WTC11 (cell line): ENCODE data around the gene MTUS2.

Experiments
- CREB1 ChIP-seq: sonication (generic); formaldehyde crosslinking; IDR thresholded peaks from 2 replicates; pipeline ENCODE4 v1.8.0; 2023; ENCODE audit warnings: mild to moderate bottlenecking, missing genetic modification reagents
- CTCF ChIP-seq: fragments of 200-600 bp; IDR thresholded peaks from 2 replicates; pipeline ENCODE4 v1.8.0; 2022; ENCODE audit warnings: antibody characterized with exemption
- ESRRA ChIP-seq: sonication (generic); formaldehyde crosslinking; IDR thresholded peaks from 2 replicates; pipeline ENCODE4 v1.8.1; 2022; ENCODE audit warnings: mild to moderate bottlenecking, missing genetic modification reagents, borderline replicate concordance
- NR3C1 ChIP-seq: sonication (generic); formaldehyde crosslinking; conservative IDR thresholded peaks from 2 replicates; pipeline ENCODE4 v1.8.1; 2023; ENCODE audit warnings: low read depth, mild to moderate bottlenecking, missing genetic modification reagents
- SMAD3 ChIP-seq: sonication (generic); formaldehyde crosslinking; IDR thresholded peaks from 2 replicates; pipeline ENCODE4 v1.8.0; 2022; ENCODE audit warnings: missing genetic modification reagents, mild to moderate bottlenecking, borderline replicate concordance
- TP53 ChIP-seq: sonication (generic); formaldehyde crosslinking; IDR thresholded peaks from 2 replicates; pipeline ENCODE4 v1.8.1; 2023; ENCODE audit warnings: mild to moderate bottlenecking, missing genetic modification reagents
- ZNF121 ChIP-seq: sonication (generic); formaldehyde crosslinking; IDR thresholded peaks from 2 replicates; pipeline ENCODE4 v1.8.0; 2023; ENCODE audit warnings: missing genetic modification reagents
- ZNF138 ChIP-seq: sonication (generic); formaldehyde crosslinking; conservative IDR thresholded peaks from 2 replicates; pipeline ENCODE4 v1.8.1; 2022; ENCODE audit warnings: mild to moderate bottlenecking, moderate library complexity, missing genetic modification reagents
- TF ChIP-seq, protein P1 (sequence below): sonication (generic); formaldehyde crosslinking; IDR thresholded peaks from 2 replicates; pipeline ENCODE4 v1.8.1; 2022; ENCODE audit warnings: missing genetic modification reagents, borderline replicate concordance
- TF ChIP-seq, protein P2 (sequence below): sonication (generic); formaldehyde crosslinking; IDR thresholded peaks from 2 replicates; pipeline ENCODE4 v1.8.1; 2022; ENCODE audit warnings: mild to moderate bottlenecking, moderate library complexity, missing genetic modification reagents
- TF ChIP-seq, protein P3 (sequence below): sonication (generic); formaldehyde crosslinking; IDR thresholded peaks from 2 replicates; pipeline ENCODE4 v1.8.0; 2022; ENCODE audit warnings: mild to moderate bottlenecking, missing genetic modification reagents
- TF ChIP-seq, protein P4 (sequence below): sonication (generic); formaldehyde crosslinking; IDR thresholded peaks from 2 replicates; pipeline ENCODE4 v1.8.0; 2022; ENCODE audit warnings: mild to moderate bottlenecking, missing genetic modification reagents
- TF ChIP-seq, protein P5 (sequence below): sonication (generic); formaldehyde crosslinking; IDR thresholded peaks from 2 replicates; pipeline ENCODE4 v1.8.0; 2022; ENCODE audit warnings: mild to moderate bottlenecking, missing genetic modification reagents

DNA sequence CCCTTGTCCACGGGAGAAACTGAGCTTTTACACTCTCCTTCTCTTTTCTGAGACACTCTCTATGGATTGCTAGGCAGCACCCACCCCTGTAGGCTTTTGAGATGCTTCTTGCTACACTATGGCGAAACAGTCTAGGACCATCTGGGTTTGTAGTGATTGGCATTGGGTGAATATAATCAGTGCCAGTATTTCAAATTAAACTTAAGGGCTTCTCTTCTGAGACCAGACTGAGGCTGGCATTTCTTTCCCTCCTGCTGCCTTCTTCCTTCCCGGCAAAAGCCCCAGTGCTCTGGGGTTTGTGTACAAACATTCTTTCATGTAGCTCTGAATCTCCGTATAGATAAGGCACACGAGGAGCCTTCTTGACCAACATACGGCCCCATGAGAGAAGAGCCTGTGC, 498.6 kb downstream of the MTUS2 start:
- TF ChIP-seq CTCF (no peak), CREB1 (CRISPR knock-in tag) (no peak), ESRRA (CRISPR knock-in tag) (no peak), ZNF121 (CRISPR knock-in tag) (no peak), ZNF138 (CRISPR knock-in tag) (no peak), TP53 (CRISPR knock-in tag) (no peak), SMAD3 (no peak), NR3C1 (CRISPR knock-in tag) (no peak)
- TF ChIP-seq, protein P1, sequence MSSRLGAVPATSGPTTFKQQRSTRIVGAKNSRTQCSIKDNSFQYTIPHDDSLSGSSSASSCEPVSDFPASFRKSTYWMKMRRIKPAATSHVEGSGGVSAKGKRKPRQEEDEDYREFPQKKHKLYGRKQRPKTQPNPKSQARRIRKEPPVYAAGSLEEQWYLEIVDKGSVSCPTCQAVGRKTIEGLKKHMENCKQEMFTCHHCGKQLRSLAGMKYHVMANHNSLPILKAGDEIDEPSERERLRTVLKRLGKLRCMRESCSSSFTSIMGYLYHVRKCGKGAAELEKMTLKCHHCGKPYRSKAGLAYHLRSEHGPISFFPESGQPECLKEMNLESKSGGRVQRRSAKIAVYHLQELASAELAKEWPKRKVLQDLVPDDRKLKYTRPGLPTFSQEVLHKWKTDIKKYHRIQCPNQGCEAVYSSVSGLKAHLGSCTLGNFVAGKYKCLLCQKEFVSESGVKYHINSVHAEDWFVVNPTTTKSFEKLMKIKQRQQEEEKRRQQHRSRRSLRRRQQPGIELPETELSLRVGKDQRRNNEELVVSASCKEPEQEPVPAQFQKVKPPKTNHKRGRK = no peak
- TF ChIP-seq, protein P2, sequence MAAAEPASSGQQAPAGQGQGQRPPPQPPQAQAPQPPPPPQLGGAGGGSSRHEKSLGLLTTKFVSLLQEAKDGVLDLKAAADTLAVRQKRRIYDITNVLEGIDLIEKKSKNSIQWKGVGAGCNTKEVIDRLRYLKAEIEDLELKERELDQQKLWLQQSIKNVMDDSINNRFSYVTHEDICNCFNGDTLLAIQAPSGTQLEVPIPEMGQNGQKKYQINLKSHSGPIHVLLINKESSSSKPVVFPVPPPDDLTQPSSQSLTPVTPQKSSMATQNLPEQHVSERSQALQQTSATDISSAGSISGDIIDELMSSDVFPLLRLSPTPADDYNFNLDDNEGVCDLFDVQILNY (CRISPR knock-in tag) = no peak
- TF ChIP-seq, protein P3, sequence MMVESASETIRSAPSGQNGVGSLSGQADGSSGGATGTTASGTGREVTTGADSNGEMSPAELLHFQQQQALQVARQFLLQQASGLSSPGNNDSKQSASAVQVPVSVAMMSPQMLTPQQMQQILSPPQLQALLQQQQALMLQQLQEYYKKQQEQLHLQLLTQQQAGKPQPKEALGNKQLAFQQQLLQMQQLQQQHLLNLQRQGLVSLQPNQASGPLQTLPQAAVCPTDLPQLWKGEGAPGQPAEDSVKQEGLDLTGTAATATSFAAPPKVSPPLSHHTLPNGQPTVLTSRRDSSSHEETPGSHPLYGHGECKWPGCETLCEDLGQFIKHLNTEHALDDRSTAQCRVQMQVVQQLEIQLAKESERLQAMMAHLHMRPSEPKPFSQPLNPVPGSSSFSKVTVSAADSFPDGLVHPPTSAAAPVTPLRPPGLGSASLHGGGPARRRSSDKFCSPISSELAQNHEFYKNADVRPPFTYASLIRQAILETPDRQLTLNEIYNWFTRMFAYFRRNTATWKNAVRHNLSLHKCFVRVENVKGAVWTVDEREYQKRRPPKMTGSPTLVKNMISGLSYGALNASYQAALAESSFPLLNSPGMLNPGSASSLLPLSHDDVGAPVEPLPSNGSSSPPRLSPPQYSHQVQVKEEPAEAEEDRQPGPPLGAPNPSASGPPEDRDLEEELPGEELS = no peak
- TF ChIP-seq, protein P4, sequence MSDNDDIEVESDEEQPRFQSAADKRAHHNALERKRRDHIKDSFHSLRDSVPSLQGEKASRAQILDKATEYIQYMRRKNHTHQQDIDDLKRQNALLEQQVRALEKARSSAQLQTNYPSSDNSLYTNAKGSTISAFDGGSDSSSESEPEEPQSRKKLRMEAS (CRISPR knock-in tag) = no peak
- TF ChIP-seq, protein P5, sequence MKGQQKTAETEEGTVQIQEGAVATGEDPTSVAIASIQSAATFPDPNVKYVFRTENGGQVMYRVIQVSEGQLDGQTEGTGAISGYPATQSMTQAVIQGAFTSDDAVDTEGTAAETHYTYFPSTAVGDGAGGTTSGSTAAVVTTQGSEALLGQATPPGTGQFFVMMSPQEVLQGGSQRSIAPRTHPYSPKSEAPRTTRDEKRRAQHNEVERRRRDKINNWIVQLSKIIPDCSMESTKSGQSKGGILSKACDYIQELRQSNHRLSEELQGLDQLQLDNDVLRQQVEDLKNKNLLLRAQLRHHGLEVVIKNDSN (CRISPR knock-in tag) = no peak
